ENCODE data around the gene C14orf132. TPM values are rescaled to one million over a fixed set of nuclear protein-coding genes. Genes with fewer than 3 reads are reported as not detected.
A peak's percentile ranks its signal among the peaks of the same experiment; 100 is the strongest.

C14orf132 gene
- total RNA-seq, 1 donor from 2014 or later = 12.0 TPM

DNA sequence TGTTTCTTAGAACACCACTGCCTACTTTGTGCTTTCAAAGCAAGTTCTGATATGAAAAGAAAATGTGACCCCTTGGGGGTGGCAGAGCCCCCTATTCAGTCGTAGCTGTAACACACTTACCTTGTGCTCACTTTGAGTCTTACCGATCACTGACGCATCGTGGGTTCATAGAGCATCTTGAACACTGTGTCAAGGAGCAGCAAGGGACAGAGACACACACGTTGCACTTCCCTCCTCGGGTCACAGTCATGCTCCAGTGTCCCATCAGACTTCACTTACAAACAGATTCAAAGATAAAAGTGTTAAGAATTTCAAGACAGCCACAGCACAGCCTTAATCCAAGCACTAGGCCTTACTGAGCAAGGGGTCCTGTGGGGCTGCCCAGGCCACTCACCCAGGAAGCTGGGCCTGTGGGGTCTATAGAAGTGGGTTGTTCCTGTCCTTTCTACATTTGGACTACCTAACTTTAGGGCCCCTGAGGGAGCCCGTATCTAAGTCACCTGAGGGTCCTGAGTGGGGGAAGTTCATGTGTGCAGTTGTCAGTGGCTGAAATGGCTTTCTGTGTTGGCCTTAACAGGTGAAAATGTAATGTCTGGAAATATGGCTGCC lies 90.1 kb downstream of the C14orf132 start:
- intact Hi-C loops (cut with DNase I) = no loop called here
- H3K9me3 ChIP-seq = no peaks in the 10 kb centered on the region
- peaks cover 8% of the 10 kb centered on the region for H3K4me1 ChIP-seq
- peak; percentile 43 to 65 for DNase-seq (ENCODE audit: extremely low spot score in 2 of 2)
- no peaks in the 10 kb centered on the region for H3K27me3 ChIP-seq
- H3K27ac ChIP-seq = no peak overlapping the region
- no peaks in the 10 kb centered on the region for H3K36me3 ChIP-seq
- TF ChIP-seq CTCF (IDR thresholded peaks at IDR 0.05) (no peak), POLR2AphosphoS5 (IDR thresholded peaks at IDR 0.05; ENCODE audit: insufficient read depth in 1 of 2, low read depth in 1 of 2) (no peak), POLR2A (IDR thresholded peaks at IDR 0.05) (no peak)
- H3K4me3 ChIP-seq = no peak overlapping the region

GRCh38 chr14:96130391-96130790 lies 91.2 kb downstream of the C14orf132 start:
- Histone ChIP-seq H3K27me3 (no peaks in the 10 kb centered on the region), H3K27ac (no peak overlapping the region), H3K4me1 (peaks cover 5% of the 10 kb centered on the region), H3K36me3 (no peaks in the 10 kb centered on the region), H3K4me3 (no peak overlapping the region), H3K9me3 (no peaks in the 10 kb centered on the region)
- DNase-seq (ENCODE audit: extremely low spot score in 2 of 2) = no peak
- intact Hi-C loops (cut with DNase I) = no loop called here
- TF ChIP-seq POLR2AphosphoS5 (IDR thresholded peaks at IDR 0.05; ENCODE audit: insufficient read depth in 1 of 2, low read depth in 1 of 2) = no peak

GRCh38 chr14:96130854-96131253 lies 91.7 kb downstream of the C14orf132 start:
- no peaks in the 10 kb centered on the region for H3K27me3 ChIP-seq
- no peaks in the 10 kb centered on the region for H3K36me3 ChIP-seq
- no peak overlapping the region for H3K27ac ChIP-seq
- intact Hi-C loops (cut with DNase I) = no loop called here
- H3K9me3 ChIP-seq = no peaks in the 10 kb centered on the region
- no peak for TF ChIP-seq POLR2AphosphoS5 (IDR thresholded peaks at IDR 0.05; ENCODE audit: insufficient read depth in 1 of 2, low read depth in 1 of 2)
- no peak for TF ChIP-seq CTCF (IDR thresholded peaks at IDR 0.05)
- no peak for TF ChIP-seq POLR2A (IDR thresholded peaks at IDR 0.05)
- peaks cover under 1% of the 10 kb centered on the region for H3K4me1 ChIP-seq
- H3K4me3 ChIP-seq = no peak overlapping the region
- no peak for DNase-seq (ENCODE audit: extremely low spot score in 2 of 2)

- DNase-seq (ENCODE audit: extremely low spot score in 2 of 2) = no peak
- TF ChIP-seq CTCF (IDR thresholded peaks at IDR 0.05) = no peak
- TF ChIP-seq POLR2A (IDR thresholded peaks at IDR 0.05) = no peak
- no peak for TF ChIP-seq POLR2AphosphoS5 (IDR thresholded peaks at IDR 0.05; ENCODE audit: insufficient read depth in 1 of 2, low read depth in 1 of 2)
Measured at GRCh38 chr14:96131836-96132235, 92.7 kb downstream of the C14orf132 start.

GRCh38 chr14:96134508-96134907 lies 95.3 kb downstream of the C14orf132 start:
- Histone ChIP-seq H3K9me3 (no peaks in the 10 kb centered on the region), H3K27me3 (no peaks in the 10 kb centered on the region), H3K27ac (peak overlapping the region; percentile 35), H3K4me3 (no peak overlapping the region), H3K4me1 (no peaks in the 10 kb centered on the region), H3K36me3 (no peaks in the 10 kb centered on the region)
- TF ChIP-seq POLR2AphosphoS5 (IDR thresholded peaks at IDR 0.05; ENCODE audit: insufficient read depth in 1 of 2, low read depth in 1 of 2) (no peak), POLR2A (IDR thresholded peaks at IDR 0.05) (no peak), CTCF (IDR thresholded peaks at IDR 0.05) (no peak)
- intact Hi-C loops (cut with DNase I) = no loop called here
- no peak for DNase-seq (ENCODE audit: extremely low spot score in 2 of 2)

More at GRCh38 chr14:96131836-96132235, 92.7 kb downstream of the C14orf132 start:
- H3K27ac ChIP-seq = no peak overlapping the region
- H3K9me3 ChIP-seq = no peaks in the 10 kb centered on the region
- no peaks in the 10 kb centered on the region for H3K4me1 ChIP-seq
- H3K4me3 ChIP-seq = no peak overlapping the region
- intact Hi-C loops (cut with DNase I) = no loop called here
- H3K36me3 ChIP-seq = no peaks in the 10 kb centered on the region
- H3K27me3 ChIP-seq = no peaks in the 10 kb centered on the region
